Measurements from ENCODE around the gene SLC27A1.
"Not testable (repeated sequence)": the region's sequence is repeated elsewhere in the genome, so short reads cannot be mapped to it uniquely, and the experiment has no call there.

SLC27A1 gene

GRCh38 chr19:17457616-17458015 lies 12.7 kb upstream of the SLC27A1 start:
- DNase-seq = no peak

- no peak for DNase-seq
Measured at GRCh38 chr19:17458970-17459369, 11.4 kb upstream of the SLC27A1 start.

- no peak for DNase-seq
Measured at GRCh38 chr19:17460372-17461230, 9.7 kb upstream of the SLC27A1 start, which contains the start of gene NXNL1. NXNL1 (minus strand) TSS chr19:17460926; CDS start chr19:17460869, 57 bp downstream.

GRCh38 chr19:17466487-17466850 lies 3.9 kb upstream of the SLC27A1 start:
- DNase-seq = no peak

GRCh38 chr19:17467471-17468301 lies 2.6 kb upstream of the SLC27A1 start:
- DNase-seq = no peak

- no peak for DNase-seq
Measured at GRCh38 chr19:17468302-17469091, 1.8 kb upstream of the SLC27A1 start.

- no peak for DNase-seq
Measured at GRCh38 chr19:17469092-17469480, 1.2 kb upstream of the SLC27A1 start.

GRCh38 chr19:17469481-17470067 lies 750 bp upstream of the SLC27A1 start:
- DNase-seq = peak; percentile 93 to 96

- DNase-seq = no peak
Measured at GRCh38 chr19:17471410-17472125, 1.2 kb downstream of the SLC27A1 start.

GRCh38 chr19:17473041-17473440 lies 2.7 kb downstream of the SLC27A1 start:
- no peak for DNase-seq

GRCh38 chr19:17475011-17475540 lies 4.8 kb downstream of the SLC27A1 start:
- DNase-seq = not testable (repeated sequence)

- DNase-seq = no peak
Measured at GRCh38 chr19:17475541-17476115, 5.3 kb downstream of the SLC27A1 start.

- no peak for DNase-seq
Measured at GRCh38 chr19:17479325-17479791, 9.0 kb downstream of the SLC27A1 start.

GRCh38 chr19:17481986-17482385 lies 11.7 kb downstream of the SLC27A1 start:
- DNase-seq = no peak

- DNase-seq = no peak
Measured at GRCh38 chr19:17482877-17483604, 12.7 kb downstream of the SLC27A1 start.

GRCh38 chr19:17483605-17484002 lies 13.3 kb downstream of the SLC27A1 start:
- DNase-seq = no peak

- DNase-seq = no peak
Measured at GRCh38 chr19:17484520-17485185, 14.3 kb downstream of the SLC27A1 start.

GRCh38 chr19:17486545-17487240 lies 16.4 kb downstream of the SLC27A1 start:
- DNase-seq = no peak

All from activated CD4-positive, alpha-beta T cell treated with anti-CD3 and anti-CD28 coated beads, Interleukin-2, amount 50 U/mL, for 48 hours (primary cell).